HG03175 (cell line): ENCODE results near the gene CBLB.

ENCODE experiments used
- ATAC-seq: cut with Tn5 transposase; IDR thresholded peaks from one replicate; pipeline ENCODE4 v1.9.1; 2021; ENCODE audit warnings: mild to moderate bottlenecking, moderate library complexity; ENCODE audit not compliant: unreplicated experiment

Gene CBLB

GRCh38 chr3:105719791-105720190 lies 149.0 kb downstream of the CBLB start:
- ATAC-seq: no peak

DNA sequence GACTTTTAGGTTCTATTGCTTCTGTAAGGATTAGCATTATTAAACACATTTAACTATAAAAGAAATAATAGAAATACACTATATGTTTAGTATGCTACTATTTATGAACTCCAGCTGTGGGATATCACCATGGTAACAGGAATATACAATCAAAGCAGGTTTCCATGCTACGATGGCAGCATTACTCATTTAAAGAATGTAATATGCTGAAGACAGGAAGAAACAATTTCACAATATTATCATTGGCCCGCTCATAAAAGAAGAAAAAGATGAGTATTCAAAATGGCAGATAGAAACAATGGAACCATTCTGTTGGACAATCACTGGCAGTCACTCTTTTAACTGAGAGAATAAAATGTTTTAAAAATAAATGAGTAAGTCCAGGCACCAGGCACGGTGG lies 153.4 kb downstream of the CBLB start:
- no peak for ATAC-seq

GRCh38 chr3:105714453-105714852 lies 154.4 kb downstream of the CBLB start:
- ATAC-seq: no peak

- no peak for ATAC-seq
Observed at GRCh38 chr3:105708980-105709379, 159.8 kb downstream of the CBLB start.

DNA sequence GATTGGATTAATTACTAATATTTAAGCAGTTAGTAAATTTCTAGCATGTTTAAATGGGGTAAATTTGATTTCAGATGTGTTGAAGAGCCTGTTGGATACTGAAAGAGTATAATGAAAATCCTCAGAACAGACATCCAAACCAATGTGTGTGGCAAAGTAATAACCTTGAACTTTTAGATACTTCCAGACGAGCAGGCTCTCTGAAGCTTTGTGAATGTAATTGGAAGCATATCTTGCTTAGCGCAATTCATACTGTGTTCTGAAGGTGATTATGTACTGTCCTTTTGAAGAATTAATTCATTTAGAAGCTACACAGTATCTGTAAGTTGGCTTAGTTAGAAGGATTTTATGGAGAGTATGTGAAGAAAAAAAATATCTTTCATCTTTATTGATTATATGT lies 161.8 kb downstream of the CBLB start:
- ATAC-seq: no peak

- ATAC-seq: no peak
Observed at GRCh38 chr3:105704726-105705410, 163.9 kb downstream of the CBLB start.

- ATAC-seq: no peak
Observed at GRCh38 chr3:105700575-105700974, 168.2 kb downstream of the CBLB start.

DNA sequence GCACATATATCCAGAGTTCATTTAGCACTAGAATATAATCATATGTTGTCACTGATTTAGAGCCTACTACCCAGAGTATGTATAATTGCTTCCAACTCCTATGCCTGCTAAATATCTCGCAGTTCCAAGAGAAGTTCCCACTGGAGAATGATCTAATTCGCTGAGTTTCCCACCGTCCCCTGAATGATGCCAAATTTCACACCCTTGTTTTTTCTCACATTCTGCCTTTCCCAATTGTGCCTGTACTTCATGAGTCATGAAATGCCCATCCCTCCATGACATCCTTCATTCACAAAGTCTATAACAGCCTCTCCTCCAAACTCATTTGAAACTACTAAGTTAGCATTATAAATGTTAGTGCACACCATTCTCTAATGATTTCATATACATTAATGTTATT lies 177.2 kb downstream of the CBLB start:
- no peak for ATAC-seq

- ATAC-seq: no peak
Observed at GRCh38 chr3:105691053-105691452, 177.8 kb downstream of the CBLB start.

DNA sequence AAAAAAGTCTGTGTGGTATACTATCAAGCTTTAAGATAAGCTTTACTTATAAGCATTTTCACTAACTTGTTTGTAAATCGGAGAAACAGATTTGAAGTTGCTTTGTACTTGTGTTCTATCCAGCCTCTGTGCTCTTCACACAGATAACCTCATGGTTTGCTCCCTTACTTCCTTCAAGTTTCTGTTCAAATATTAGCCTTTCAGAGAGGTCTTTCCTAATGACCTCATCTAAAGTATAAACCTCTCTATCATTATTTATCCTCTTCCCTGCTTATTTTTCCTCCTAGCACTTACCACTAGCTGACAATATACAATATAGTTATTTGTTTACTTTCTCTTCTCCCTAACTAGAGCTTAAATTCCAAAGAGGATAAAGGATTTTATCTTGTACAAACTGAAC lies 180.0 kb downstream of the CBLB start:
- ATAC-seq: no peak

DNA sequence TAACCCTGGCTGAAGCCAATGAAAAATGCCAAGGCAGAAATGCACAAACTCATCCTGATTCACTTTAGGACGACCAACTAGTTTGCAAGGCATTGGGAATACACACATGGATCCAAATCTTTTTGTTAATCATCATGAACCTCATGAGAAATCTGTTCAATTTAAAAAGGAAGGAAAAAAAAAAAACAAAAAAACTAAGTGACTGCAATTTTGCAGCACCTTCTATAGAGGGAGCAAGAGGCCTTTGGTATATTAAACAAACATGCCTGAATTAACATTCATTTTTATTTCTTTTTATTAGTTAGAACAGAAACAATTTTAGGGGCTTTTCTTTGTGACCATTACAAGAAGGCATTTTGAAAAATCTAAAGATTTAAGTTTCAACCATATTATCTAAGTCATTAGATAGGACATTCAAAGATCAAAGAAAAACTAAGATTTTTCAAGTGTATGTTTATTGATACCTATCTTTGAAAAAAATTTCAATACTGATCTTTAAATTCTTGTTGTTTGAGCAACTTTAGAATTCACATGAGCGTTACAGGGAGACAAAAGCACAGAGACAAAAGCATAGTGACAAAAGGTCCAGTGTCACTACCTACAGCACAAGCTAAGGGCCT lies 182.4 kb downstream of the CBLB start:
- ATAC-seq: no peak

GRCh38 chr3:105679951-105680350 lies 188.9 kb downstream of the CBLB start:
- ATAC-seq: no peak

DNA sequence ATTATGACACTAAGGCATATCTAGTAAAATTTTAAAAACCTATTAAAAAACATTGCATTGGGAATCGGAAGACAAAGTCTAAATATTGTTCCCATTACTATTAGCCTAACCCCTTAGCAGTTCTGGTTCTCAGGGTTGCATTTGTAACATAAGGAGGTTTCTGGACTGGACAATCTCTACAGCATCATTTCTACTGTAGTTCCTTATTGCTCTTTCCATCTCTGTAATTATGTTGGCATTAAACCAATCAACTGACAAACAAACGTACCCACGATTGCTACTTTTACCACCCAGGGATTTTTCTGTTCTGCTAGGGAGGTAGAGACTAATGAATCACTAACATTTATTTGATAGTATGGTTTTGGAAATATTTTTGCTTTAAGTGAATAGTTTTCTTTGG lies 190.8 kb downstream of the CBLB start:
- no peak for ATAC-seq

GRCh38 chr3:105676621-105677300 lies 192.1 kb downstream of the CBLB start:
- ATAC-seq: no peak

DNA sequence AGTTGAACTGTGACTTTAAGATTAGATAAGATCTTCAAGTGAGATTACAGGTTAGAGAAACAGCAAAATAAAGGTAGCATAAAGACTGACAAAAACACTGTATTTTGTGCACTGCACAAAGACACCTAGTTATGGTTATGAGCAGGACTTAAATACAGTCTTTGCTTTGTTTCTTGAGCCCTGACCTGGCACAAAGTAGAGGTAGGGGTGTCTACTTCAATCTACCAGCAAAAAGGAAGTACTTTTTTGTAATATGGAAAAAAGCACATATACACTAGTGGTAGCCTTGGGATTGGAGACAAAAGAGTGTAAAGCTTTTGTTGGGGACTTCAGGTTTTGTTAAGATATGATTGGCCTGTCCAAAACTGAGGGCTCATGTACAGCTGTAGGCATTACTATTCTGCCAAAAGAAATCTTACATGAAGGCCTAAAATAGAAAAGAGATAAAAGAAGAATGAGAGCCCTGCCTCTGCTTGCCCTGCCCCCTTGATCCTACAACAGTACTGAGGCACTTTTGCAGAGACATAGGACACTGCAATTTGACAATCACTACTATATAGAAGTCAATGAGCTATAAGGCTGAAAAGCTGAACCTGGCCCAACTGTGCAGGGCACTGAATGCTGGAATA lies 194.3 kb downstream of the CBLB start:
- ATAC-seq: no peak

GRCh38 chr3:105672996-105673395 lies 195.8 kb downstream of the CBLB start:
- no peak for ATAC-seq

DNA sequence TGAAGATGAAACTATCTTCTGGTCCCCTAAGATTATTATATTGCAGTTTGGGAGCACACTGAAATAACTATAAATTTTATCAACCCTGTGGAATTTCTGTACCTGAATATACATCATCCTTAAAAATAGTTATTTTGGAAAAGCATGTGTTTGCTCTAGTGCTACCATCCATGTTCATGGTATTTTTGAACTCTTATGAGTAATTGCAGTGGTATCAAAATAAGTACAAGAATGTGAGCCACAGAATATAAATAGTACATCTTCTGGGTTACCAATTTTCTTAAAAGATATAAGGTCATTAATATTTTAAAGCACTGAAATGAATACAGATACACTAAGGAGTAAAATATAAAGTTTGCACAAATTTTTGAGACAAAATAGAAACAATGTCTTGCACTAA lies 206.5 kb downstream of the CBLB start:
- no peak for ATAC-seq

GRCh38 chr3:105661461-105661860 lies 207.4 kb downstream of the CBLB start:
- no peak for ATAC-seq

GRCh38 chr3:105656651-105657504 lies 211.9 kb downstream of the CBLB start:
- no peak for ATAC-seq

GRCh38 chr3:105653868-105654267 lies 214.9 kb downstream of the CBLB start:
- ATAC-seq: no peak

- no peak for ATAC-seq
Observed at GRCh38 chr3:105653166-105653565, 215.6 kb downstream of the CBLB start.
